GM19025 (cell line): Measurements from ENCODE around the gene RUVBL2.

Source experiments
- ATAC-seq: cut with Tn5 transposase; IDR thresholded peaks from one replicate; pipeline ENCODE4 v1.9.1; 2021; ENCODE audit warnings: mild to moderate bottlenecking, low read depth, moderate library complexity; ENCODE audit not compliant: unreplicated experiment

RUVBL2 gene

GRCh38 chr19:48987323-48987722 is 6.4 kb upstream of the RUVBL2 start:
- no peak for ATAC-seq

- no peak for ATAC-seq
Observed at GRCh38 chr19:48988286-48988685, 5.4 kb upstream of the RUVBL2 start.

- no peak for ATAC-seq
Observed at GRCh38 chr19:48988860-48989259, 4.8 kb upstream of the RUVBL2 start.

- no peak for ATAC-seq
Observed at GRCh38 chr19:48989701-48990291, 3.9 kb upstream of the RUVBL2 start.

- no peak for ATAC-seq
Observed at GRCh38 chr19:48990400-48990799, 3.3 kb upstream of the RUVBL2 start.

- no peak for ATAC-seq
Observed at GRCh38 chr19:48991011-48991609, 2.6 kb upstream of the RUVBL2 start.

GRCh38 chr19:48991873-48992580 is 1.7 kb upstream of the RUVBL2 start:
- ATAC-seq = no peak

GRCh38 chr19:48992581-48993174 is 1.0 kb upstream of the RUVBL2 start:
- no peak for ATAC-seq

GRCh38 chr19:48994035-48994386 is 324 bp downstream of the RUVBL2 start:
- ATAC-seq = no peak

- no peak for ATAC-seq
Observed at GRCh38 chr19:48997972-48998371, 4.3 kb downstream of the RUVBL2 start.

- ATAC-seq = no peak
Observed at GRCh38 chr19:48999481-49000325, 6.0 kb downstream of the RUVBL2 start.

- ATAC-seq = no peak
Observed at GRCh38 chr19:49004133-49004532, 10.4 kb downstream of the RUVBL2 start.

- ATAC-seq = no peak
Observed at GRCh38 chr19:49004964-49005614, 11.4 kb downstream of the RUVBL2 start.

- no peak for ATAC-seq
Observed at GRCh38 chr19:49006905-49007304, 13.2 kb downstream of the RUVBL2 start.

GRCh38 chr19:49009828-49010227 is 16.1 kb downstream of the RUVBL2 start:
- no peak for ATAC-seq

GRCh38 chr19:49010453-49010852 is 16.8 kb downstream of the RUVBL2 start:
- ATAC-seq = no peak

- ATAC-seq = no peak
Observed at GRCh38 chr19:49011194-49011593, 17.5 kb downstream of the RUVBL2 start.

GRCh38 chr19:49014123-49014869 is 20.6 kb downstream of the RUVBL2 start:
- ATAC-seq = no peak

- ATAC-seq = no peak
Observed at GRCh38 chr19:49014870-49015255, 21.2 kb downstream of the RUVBL2 start.
